ENCODE measurements around the gene EVX2.

The EVX2 gene

GRCh38 chr2:176027806-176028205, 56.0 kb downstream of the EVX2 start:
- no peaks in the 10 kb centered on the region for H3F3A ChIP-seq (ENCODE audit: control insufficient read depth, insufficient read depth)
- H3K9me3 ChIP-seq (ENCODE audit: control insufficient read depth, insufficient read depth, low read length): no peaks in the 10 kb centered on the region
- no peak overlapping the region for H3K27ac ChIP-seq (ENCODE audit: low read depth, low read length)
- TF ChIP-seq, protein P1, sequence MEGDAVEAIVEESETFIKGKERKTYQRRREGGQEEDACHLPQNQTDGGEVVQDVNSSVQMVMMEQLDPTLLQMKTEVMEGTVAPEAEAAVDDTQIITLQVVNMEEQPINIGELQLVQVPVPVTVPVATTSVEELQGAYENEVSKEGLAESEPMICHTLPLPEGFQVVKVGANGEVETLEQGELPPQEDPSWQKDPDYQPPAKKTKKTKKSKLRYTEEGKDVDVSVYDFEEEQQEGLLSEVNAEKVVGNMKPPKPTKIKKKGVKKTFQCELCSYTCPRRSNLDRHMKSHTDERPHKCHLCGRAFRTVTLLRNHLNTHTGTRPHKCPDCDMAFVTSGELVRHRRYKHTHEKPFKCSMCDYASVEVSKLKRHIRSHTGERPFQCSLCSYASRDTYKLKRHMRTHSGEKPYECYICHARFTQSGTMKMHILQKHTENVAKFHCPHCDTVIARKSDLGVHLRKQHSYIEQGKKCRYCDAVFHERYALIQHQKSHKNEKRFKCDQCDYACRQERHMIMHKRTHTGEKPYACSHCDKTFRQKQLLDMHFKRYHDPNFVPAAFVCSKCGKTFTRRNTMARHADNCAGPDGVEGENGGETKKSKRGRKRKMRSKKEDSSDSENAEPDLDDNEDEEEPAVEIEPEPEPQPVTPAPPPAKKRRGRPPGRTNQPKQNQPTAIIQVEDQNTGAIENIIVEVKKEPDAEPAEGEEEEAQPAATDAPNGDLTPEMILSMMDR (IDR thresholded peaks at IDR 0.05; ENCODE audit: low read depth, low read length, poor library complexity, severe bottlenecking): no peak
- no peak for TF ChIP-seq EZH2phosphoT487 (IDR thresholded peaks at IDR 0.05; ENCODE audit: borderline replicate concordance, low read length)
- no peaks in the 10 kb centered on the region for H4K20me1 ChIP-seq (ENCODE audit: control insufficient read depth, insufficient read depth, low read depth, low read length)
- no peak overlapping the region for H3K4me3 ChIP-seq (ENCODE audit: low read length)
- no peaks in the 10 kb centered on the region for H3K36me3 ChIP-seq (ENCODE audit: control insufficient read depth, low read length)
- no peaks in the 10 kb centered on the region for H3K79me2 ChIP-seq (ENCODE audit: control insufficient read depth, low read length)
- no peaks in the 10 kb centered on the region for H3K4me1 ChIP-seq (ENCODE audit: control insufficient read depth, low read length)
- H3K9me2 ChIP-seq (replicated peaks; ENCODE audit: control insufficient read depth, low read length): no peaks in the 10 kb centered on the region
- no peak overlapping the region for H3K4me2 ChIP-seq (ENCODE audit: low read length)
- H3K27me3 ChIP-seq (ENCODE audit: control insufficient read depth, low read length): peaks cover 8% of the 10 kb centered on the region
